ENCODE measurements around the gene HCAR3. TPM values are rescaled to one million over a fixed set of nuclear protein-coding genes. Genes with fewer than 3 reads are reported as not detected.

HCAR3 gene
- total and polyA plus RNA-seq, 2 donors from 2014 or later, result not detected

GRCh38 chr12:122725452-122726079 is 9.0 kb upstream of the HCAR3 start:
- Histone ChIP-seq H3K27me3 (ENCODE audit: control insufficient read depth, insufficient read depth, low read length) (no peaks in the 10 kb centered on the region), H3K36me3 (ENCODE audit: control insufficient read depth in 2 of 3, insufficient read depth in 3 of 3, low read length in 3 of 3) (no peaks in the 10 kb centered on the region), H3K4me3 (ENCODE audit: low read length in 3 of 3) (no peak overlapping the region), H3K27ac (ENCODE audit: low read depth in 2 of 2, low read length in 2 of 2) (no peak overlapping the region), H3K9me3 (ENCODE audit: control insufficient read depth in 2 of 3, insufficient read depth in 1 of 3, low read length in 3 of 3) (no peaks in the 10 kb centered on the region), H3K4me1 (ENCODE audit: control insufficient read depth in 2 of 3, insufficient read depth in 2 of 3, low read depth in 1 of 3, low read length in 3 of 3) (peaks cover 0 to 5% (median 0%) of the 10 kb centered on the region in 3 donors), H3K9ac (ENCODE audit: low read length in 3 of 3) (no peak overlapping the region)
- TF ChIP-seq CTCF (IDR thresholded peaks at IDR 0.05; ENCODE audit: borderline replicate concordance, extremely low read depth, insufficient read depth), result no peak
- intact Hi-C loops (cut with DNase I), result no loop called here
- DNase-seq (no peak), FAIRE-seq (no peak)

DNA sequence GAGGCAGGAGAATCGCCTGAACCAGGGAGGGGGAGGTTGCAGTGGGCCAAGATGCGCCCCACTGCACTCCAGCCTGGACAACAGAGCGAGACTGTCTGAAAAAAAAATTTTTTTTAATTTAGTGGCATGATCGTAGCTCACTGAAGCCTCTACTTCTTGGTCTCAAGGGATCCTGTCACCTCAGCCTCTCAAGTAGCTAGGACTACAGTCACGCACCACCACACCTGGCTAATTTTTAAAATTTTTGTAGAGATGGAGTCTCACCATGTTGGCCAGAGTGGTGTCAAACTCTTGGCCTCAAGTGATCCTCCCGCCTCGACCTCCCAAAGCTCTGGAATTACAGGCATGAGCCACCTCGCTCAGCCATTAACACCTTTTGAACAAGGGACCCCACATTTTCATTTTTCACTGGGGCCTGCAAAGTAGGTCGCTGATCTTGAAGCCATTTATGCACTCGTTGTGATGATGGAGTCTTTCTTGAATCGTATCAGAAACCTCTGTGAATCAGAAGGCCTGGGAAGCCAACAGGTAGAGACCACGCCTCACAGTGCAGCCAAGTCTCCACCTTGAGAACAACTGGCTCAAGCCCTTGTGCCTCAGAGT is 8.1 kb upstream of the HCAR3 start:
- H3K27me3 ChIP-seq (ENCODE audit: control insufficient read depth, insufficient read depth, low read length), result no peaks in the 10 kb centered on the region
- no peak overlapping the region for H3K4me3 ChIP-seq (ENCODE audit: low read length in 3 of 3)
- no peaks in the 10 kb centered on the region for H3K36me3 ChIP-seq (ENCODE audit: control insufficient read depth in 2 of 3, insufficient read depth in 3 of 3, low read length in 3 of 3)
- no peak overlapping the region for H3K27ac ChIP-seq (ENCODE audit: low read depth in 2 of 2, low read length in 2 of 2)
- no peak overlapping the region for H3K9ac ChIP-seq (ENCODE audit: low read length in 3 of 3)
- no peaks in the 10 kb centered on the region for H3K9me3 ChIP-seq (ENCODE audit: control insufficient read depth in 2 of 3, insufficient read depth in 1 of 3, low read length in 3 of 3)
- H3K4me1 ChIP-seq (ENCODE audit: control insufficient read depth in 2 of 3, insufficient read depth in 2 of 3, low read depth in 1 of 3, low read length in 3 of 3), result no peaks in the 10 kb centered on the region
- no peak for FAIRE-seq
- intact Hi-C loops (cut with DNase I), result no loop called here
- DNase-seq, result no peak
- no peak for TF ChIP-seq CTCF (IDR thresholded peaks at IDR 0.05; ENCODE audit: borderline replicate concordance, extremely low read depth, insufficient read depth)

- Histone ChIP-seq H3K9me3 (ENCODE audit: control insufficient read depth in 2 of 3, insufficient read depth in 1 of 3, low read length in 3 of 3) (no peaks in the 10 kb centered on the region), H3K27me3 (ENCODE audit: control insufficient read depth, insufficient read depth, low read length) (no peaks in the 10 kb centered on the region), H3K4me1 (ENCODE audit: control insufficient read depth in 2 of 3, insufficient read depth in 2 of 3, low read depth in 1 of 3, low read length in 3 of 3) (no peaks in the 10 kb centered on the region), H3K4me3 (ENCODE audit: low read length in 3 of 3) (no peak overlapping the region), H3K36me3 (ENCODE audit: control insufficient read depth in 2 of 3, insufficient read depth in 3 of 3, low read length in 3 of 3) (no peaks in the 10 kb centered on the region), H3K9ac (ENCODE audit: low read length in 3 of 3) (no peak overlapping the region), H3K27ac (ENCODE audit: low read depth in 2 of 2, low read length in 2 of 2) (no peak overlapping the region)
- no peak for FAIRE-seq
- no peak for DNase-seq
- no peak for TF ChIP-seq CTCF (IDR thresholded peaks at IDR 0.05; ENCODE audit: borderline replicate concordance, extremely low read depth, insufficient read depth)
- intact Hi-C loops (cut with DNase I), result no loop called here
Measured at GRCh38 chr12:122722387-122722786, 5.8 kb upstream of the HCAR3 start.

Data from kidney (tissue), 14 donors.